Right atrium auricular region (tissue), 2 donors: Measurements from ENCODE around the gene ASAP2. TPM values are rescaled to one million over a fixed set of nuclear protein-coding genes. Genes with fewer than 3 reads are reported as not detected.
A peak's percentile ranks its signal among the peaks of the same experiment; 100 is the strongest.

ENCODE experiments used
- DNase-seq: peaks from one replicate; pipeline ENCODE4 v3.0.0-alpha.2; 2019; ENCODE audit warnings: low spot score
- H3K27ac ChIP-seq, 2 donors: fragments of 200-600 bp; sonication (generic); 1 replicate in 1 of 2; 2 replicates in 1 of 2; pipeline ENCODE4 v1.5.1; 2016 to 2019
- H3K27me3 ChIP-seq, 2 donors: fragments of 200-600 bp; sonication (generic); one replicate each; pipeline versions ENCODE4 v1.5.1 to v1.6.0; 2017 to 2019
- H3K36me3 ChIP-seq: fragments of 200-600 bp; sonication (generic); one replicate; pipeline ENCODE4 v1.5.1; 2016
- H3K4me1 ChIP-seq, 2 donors: fragments of 200-600 bp; sonication (generic); one replicate each; pipeline versions ENCODE4 v1.5.1 to v1.6.0; 2017 to 2019
- H3K4me3 ChIP-seq, 2 donors: fragments of 200-600 bp; sonication (generic); 1 replicate in 1 of 2; 2 replicates in 1 of 2; pipeline ENCODE4 v1.5.1; 2017 to 2019; ENCODE audit warnings: mild to moderate bottlenecking in 1 of 2, moderate library complexity in 1 of 2
- H3K9me3 ChIP-seq, 2 donors: fragments of 200-600 bp; sonication (generic); one replicate each; pipeline ENCODE4 v1.5.1; 2019
- CTCF ChIP-seq, 2 donors: fragments of 200-600 bp; sonication (generic); IDR thresholded peaks; one replicate each; pipeline ENCODE4 v1.5.1; 2019; ENCODE audit warnings: antibody characterized with exemption in 2 of 2
- total RNA-seq, 2 donors: library from RNA; depleted of rRNA; stranded (reverse); fragments of >200 nt; gene quantifications; one replicate each; pipeline ENCODE4 v1.1.0, GENCODE V29; 2016

Gene ASAP2
- total RNA-seq, 2 donors from 2014 or later = 13.2 to 20.3 TPM

- no peaks in the 10 kb centered on the region for H3K27me3 ChIP-seq
- peak overlapping the region; percentile 54 to 62 for H3K27ac ChIP-seq
- DNase-seq = peak; percentile 85
- no peak overlapping the region for H3K4me3 ChIP-seq
- H3K4me1 ChIP-seq = peaks cover 0 to 20% of the 10 kb centered on the region in 2 donors
- TF ChIP-seq CTCF (IDR thresholded peaks at IDR 0.05) = no peak
- no peaks in the 10 kb centered on the region for H3K9me3 ChIP-seq
- H3K36me3 ChIP-seq = peaks cover 9% of the 10 kb centered on the region
Observed at GRCh38 chr2:9318461-9319337, 112.1 kb downstream of the ASAP2 start.

GRCh38 chr2:9319338-9319715, 112.7 kb downstream of the ASAP2 start:
- H3K4me1 ChIP-seq = peaks cover 0 to 20% of the 10 kb centered on the region in 2 donors
- H3K9me3 ChIP-seq = no peaks in the 10 kb centered on the region
- peaks cover 15% of the 10 kb centered on the region for H3K36me3 ChIP-seq
- H3K27me3 ChIP-seq = no peaks in the 10 kb centered on the region
- H3K4me3 ChIP-seq = no peak overlapping the region
- DNase-seq = no peak
- no peak for TF ChIP-seq CTCF (IDR thresholded peaks at IDR 0.05)
- H3K27ac ChIP-seq = peak overlapping the region; percentile 54 to 62

GRCh38 chr2:9322576-9322975, 116.0 kb downstream of the ASAP2 start:
- no peak for DNase-seq
- H3K4me3 ChIP-seq = no peak overlapping the region
- H3K9me3 ChIP-seq = no peaks in the 10 kb centered on the region
- peaks cover 0 to 31% of the 10 kb centered on the region in 2 donors for H3K4me1 ChIP-seq
- H3K27me3 ChIP-seq = no peaks in the 10 kb centered on the region
- peaks cover 21% of the 10 kb centered on the region for H3K36me3 ChIP-seq
- H3K27ac ChIP-seq = no peak overlapping the region
- no peak for TF ChIP-seq CTCF (IDR thresholded peaks at IDR 0.05)

- no peak for DNase-seq
- peaks cover 0 to 27% of the 10 kb centered on the region in 2 donors for H3K4me1 ChIP-seq
- H3K27me3 ChIP-seq = no peaks in the 10 kb centered on the region
- H3K27ac ChIP-seq = no peak overlapping the region
- H3K9me3 ChIP-seq = no peaks in the 10 kb centered on the region
- H3K36me3 ChIP-seq = peaks cover 21% of the 10 kb centered on the region
- H3K4me3 ChIP-seq = no peak overlapping the region
- TF ChIP-seq CTCF (IDR thresholded peaks at IDR 0.05) = no peak
Observed at GRCh38 chr2:9325428-9325827, 118.8 kb downstream of the ASAP2 start.

GRCh38 chr2:9326975-9327374, 120.4 kb downstream of the ASAP2 start:
- Histone ChIP-seq H3K36me3 (peaks cover 21% of the 10 kb centered on the region), H3K27ac (no peak overlapping the region)
- TF ChIP-seq CTCF (IDR thresholded peaks at IDR 0.05) = no peak

More at GRCh38 chr2:9326975-9327374, 120.4 kb downstream of the ASAP2 start:
- no peak for DNase-seq
- H3K27me3 ChIP-seq = no peaks in the 10 kb centered on the region
- no peak overlapping the region for H3K4me3 ChIP-seq
- peaks cover 0 to 34% of the 10 kb centered on the region in 2 donors for H3K4me1 ChIP-seq
- no peaks in the 10 kb centered on the region for H3K9me3 ChIP-seq
